Ovary (tissue), 9 donors: Measurements from ENCODE around the gene FADS1. TPM values are rescaled to one million over a fixed set of nuclear protein-coding genes. Genes with fewer than 3 reads are reported as not detected.

Experiments
- DNase-seq, 5 donors: peaks; one replicate each; pipeline ENCODE4 v3.0.0-alpha.2; 2019 to 2020
- H3K27ac ChIP-seq, 2 donors: fragments of 200-600 bp; one replicate each; pipeline versions ENCODE4 v1.5.1 to v1.8.0; 2019 to 2022
- H3K27me3 ChIP-seq: fragments of 200-600 bp; one replicate; pipeline ENCODE4 v1.8.0; 2022
- H3K36me3 ChIP-seq: fragments of 200-600 bp; sonication (generic); one replicate; pipeline ENCODE4 v1.5.1; 2019
- H3K4me1 ChIP-seq: one replicate; pipeline ENCODE4 v1.8.1; 2013; ENCODE audit warnings: mild to moderate bottlenecking, moderate library complexity; ENCODE audit not compliant: insufficient read depth
- H3K4me3 ChIP-seq: fragments of 200-600 bp; sonication (generic); one replicate; pipeline ENCODE4 v1.5.1; 2017
- H3K9me3 ChIP-seq, 2 donors: fragments of 200-600 bp in 1 of 2; sonication (generic) in 1 of 2; one replicate each; pipeline versions ENCODE4 v1.5.1 to v1.8.1; 2013 to 2019; ENCODE audit warnings: mild to moderate bottlenecking in 1 of 2, moderate library complexity in 1 of 2
- CTCF ChIP-seq, 3 donors: fragments of 450-650 bp in 2 of 3; fragments of 200-600 bp in 1 of 3; IDR thresholded peaks; one replicate each; pipeline versions ENCODE4 v1.5.1 to v1.8.0; 2016 to 2022; ENCODE audit warnings: antibody characterized with exemption in 3 of 3, mild to moderate bottlenecking in 1 of 3
- EP300 ChIP-seq: sonication (generic); formaldehyde crosslinking; IDR thresholded peaks from one replicate; pipeline ENCODE4 v1.6.1; 2017; ENCODE audit warnings: antibody characterized with exemption
- POLR2A ChIP-seq: fragments of 450-650 bp; IDR thresholded peaks from one replicate; pipeline ENCODE4 v1.6.1; 2017; ENCODE audit warnings: antibody characterized with exemption, mild to moderate bottlenecking, moderate library complexity
- WGBS, 3 donors: extraction: QIAGEN DNeasy Blood & Tissue Kit in 1 of 3; methylation state at CpG; one replicate each; pipeline versions ENCODE4 v1.1.5 to v1.1.7; 2013 to 2017; 5-methylcytosine and 5-hydroxymethylcytosine counted together
- intact Hi-C, 4 donors: fragments of 100-400 bp; cut with DNase I; formaldehyde crosslinking; loops; one replicate each; pipeline versions ENCODE4 v1.11.0 to v1.15.1; 2022 to 2023
- polyA plus RNA-seq, 2 donors: library from polyadenylated mRNA; stranded (reverse); fragments of 200-250 nt in 1 of 2; fragments of 350-450 nt in 1 of 2; fragmentation: Illumina TruSeq in 1 of 2; extraction: RNeasy Lipid Tissue Mini Kit (QIAGEN cat#74804) in 1 of 2; gene quantifications; one replicate each; pipeline ENCODE4 v1.2.3, GENCODE V29; 2013 to 2014
- total RNA-seq, 7 donors: library from RNA; depleted of rRNA in 2 of 7; stranded (reverse); fragments of >200 nt in 2 of 7; fragmentation: NEBNext Ultra II Directional in 3 of 7; extraction: Animal tissue kit (Norgen Biotek cat#: 25700) in 3 of 7; gene quantifications; one replicate each; pipeline versions ENCODE4 v1.1.0 to v1.2.4, GENCODE V29; 2016 to 2023
- donor health status: DM: no; HTN: no; CAD: no; lungs with moderate emphysema.
- donor health status: DM: no; HTN: no; CAD: no.
- donor health status: Bipolar disorder and iron deficiency.
- donor health status: DM: yes; HTN: yes; CAD: no.
- donor health status: DM: no; HTN: no; CAD: no.
- donor health status: DM: yes; HTN: yes; CAD: no.

Gene FADS1
- total and polyA plus RNA-seq, 9 donors = 16.2 to 242 (median 45.3) TPM

DNA sequence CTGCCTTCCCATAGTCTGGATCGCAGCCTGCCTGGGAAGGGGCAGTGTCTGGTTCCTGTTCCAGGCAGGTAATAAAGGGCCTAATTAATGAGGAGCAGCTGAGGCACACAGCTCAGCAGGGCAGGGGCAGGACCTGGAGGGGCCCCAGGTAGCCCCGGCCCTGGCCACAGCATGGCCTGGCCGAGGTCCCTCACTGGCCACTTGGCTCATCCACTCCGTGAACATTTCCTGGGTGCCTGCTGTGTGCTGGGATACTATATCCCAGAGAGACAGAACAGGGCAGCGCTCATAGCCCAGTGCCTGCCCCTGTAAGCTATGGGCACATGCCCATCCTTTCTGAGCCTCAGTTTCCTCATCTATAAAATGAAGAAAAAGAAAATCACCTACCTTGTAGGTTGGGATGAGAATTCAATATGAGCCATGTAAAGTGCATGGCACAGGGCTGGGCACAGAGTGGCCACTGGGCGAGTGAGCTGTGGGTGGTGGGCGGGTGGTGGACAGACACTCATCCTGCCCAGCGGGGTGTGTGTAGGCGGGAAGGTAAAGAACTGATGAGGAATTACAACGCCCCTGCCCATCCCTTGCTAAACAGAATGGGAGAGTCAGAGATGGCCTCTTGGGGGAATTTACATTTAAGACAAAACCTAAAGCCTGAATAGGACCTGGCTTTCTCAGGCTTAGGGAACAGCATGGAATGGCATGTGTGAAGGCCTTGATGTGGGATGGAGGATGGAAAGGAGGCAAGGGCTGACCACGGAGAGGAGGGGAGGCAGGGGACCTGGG lies 55.2 kb downstream of the FADS1 start:
- Histone ChIP-seq H3K4me3 (no peak overlapping the region), H3K36me3 (no peaks in the 10 kb centered on the region), H3K9me3 (no peaks in the 10 kb centered on the region), H3K27me3 (no peaks in the 10 kb centered on the region), H3K4me1 (no peaks in the 10 kb centered on the region), H3K27ac (no peak overlapping the region)
- WGBS, 3 donors = 81 to 87% (median 84%) methylated on average over 10 to 11 of the region's 11 CpGs
- DNase-seq = no peak
- intact Hi-C loops = no loop called here
- no peak for TF ChIP-seq POLR2A
- no peak for TF ChIP-seq CTCF (IDR thresholded peaks at IDR 0.05)
- TF ChIP-seq EP300 = no peak

DNA sequence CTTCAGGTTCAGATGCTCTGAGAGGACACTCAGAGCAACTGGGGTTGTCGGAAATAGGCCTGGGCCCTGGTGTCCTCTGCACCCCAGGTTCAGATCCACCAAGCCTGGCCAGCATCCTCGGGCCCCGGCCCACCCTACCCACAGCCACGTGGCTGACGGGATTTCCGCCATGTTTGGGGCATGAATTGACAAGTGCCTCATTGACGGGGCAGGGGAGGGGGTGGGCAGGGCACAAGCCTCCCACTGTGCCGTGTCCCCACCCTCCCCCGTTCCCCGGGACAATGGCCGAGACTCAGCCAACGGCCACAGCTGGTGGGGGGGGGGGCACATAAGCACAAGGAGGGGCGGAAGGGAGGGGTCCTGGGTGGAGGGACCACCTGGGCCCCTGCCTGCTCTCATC lies 55.9 kb downstream of the FADS1 start:
- H3K9me3 ChIP-seq = no peaks in the 10 kb centered on the region
- no peaks in the 10 kb centered on the region for H3K27me3 ChIP-seq
- no peak for TF ChIP-seq CTCF (IDR thresholded peaks at IDR 0.05)
- TF ChIP-seq EP300 = no peak
- no peak for TF ChIP-seq POLR2A
- no peak for DNase-seq
- H3K27ac ChIP-seq = no peak overlapping the region
- H3K36me3 ChIP-seq = no peaks in the 10 kb centered on the region
- intact Hi-C loops = no loop called here
- H3K4me3 ChIP-seq = no peak overlapping the region
- WGBS, 3 donors = 80 to 88% (median 85%) methylated on average over 11 to 13 of the region's 13 CpGs
- H3K4me1 ChIP-seq = no peaks in the 10 kb centered on the region

DNA sequence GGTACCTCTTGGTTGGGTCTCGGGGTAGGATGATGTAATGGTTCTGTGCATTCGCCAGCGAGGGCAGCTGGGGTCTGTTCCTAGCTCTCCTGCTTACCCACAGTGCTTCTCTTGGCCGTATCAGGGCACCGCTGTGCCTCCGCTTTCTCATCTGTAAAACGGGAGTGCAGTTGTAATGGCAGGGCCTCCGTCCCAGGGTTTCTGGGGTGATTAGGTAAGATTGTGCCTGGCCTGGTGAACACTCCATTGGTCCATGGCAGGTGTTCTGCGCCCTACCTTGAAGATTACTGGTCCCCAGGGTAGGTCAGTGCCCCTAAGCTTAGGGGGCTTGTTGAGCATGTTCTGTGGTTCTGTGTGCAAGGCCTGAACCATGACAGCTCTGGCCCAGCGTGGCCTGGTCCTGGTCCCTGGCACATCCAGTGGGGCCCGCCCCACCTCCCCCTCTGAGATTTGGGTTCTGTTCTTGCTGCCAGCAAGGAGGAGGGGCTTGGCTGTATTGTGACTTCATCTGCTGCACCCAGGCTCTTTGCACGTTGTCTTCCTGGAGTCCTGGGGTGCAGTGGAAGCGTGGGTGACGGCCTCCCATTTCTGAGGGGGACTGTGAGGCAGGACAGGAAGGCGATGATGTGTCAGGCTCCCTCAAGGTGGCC lies 59.5 kb downstream of the FADS1 start:
- H3K4me1 ChIP-seq = no peaks in the 10 kb centered on the region
- intact Hi-C loops = no loop called here
- no peak overlapping the region for H3K4me3 ChIP-seq
- no peaks in the 10 kb centered on the region for H3K9me3 ChIP-seq
- no peaks in the 10 kb centered on the region for H3K36me3 ChIP-seq
- no peak overlapping the region for H3K27ac ChIP-seq
- no peak for DNase-seq
- H3K27me3 ChIP-seq = no peaks in the 10 kb centered on the region
- TF ChIP-seq CTCF (IDR thresholded peaks at IDR 0.05) (no peak), POLR2A (no peak), EP300 (no peak)
- WGBS, 3 donors = 75 to 91% (median 88%) methylated on average over 15 of the region's 15 CpGs

GRCh38 chr11:61756452-61757212 lies 60.2 kb downstream of the FADS1 start:
- Histone ChIP-seq H3K4me1 (peaks cover 4% of the 10 kb centered on the region), H3K27me3 (no peaks in the 10 kb centered on the region), H3K9me3 (no peaks in the 10 kb centered on the region), H3K36me3 (no peaks in the 10 kb centered on the region), H3K27ac (no peak overlapping the region), H3K4me3 (no peak overlapping the region)
- 75 to 79% (median 78%) methylated on average over 6 to 9 of the region's 9 CpGs for WGBS, 3 donors
- no peak for DNase-seq
- TF ChIP-seq POLR2A = no peak
- no peak for TF ChIP-seq EP300
- no peak for TF ChIP-seq CTCF (IDR thresholded peaks at IDR 0.05)
- intact Hi-C loops = no loop called here
